Choroid plexus epithelial cell (primary cell): ENCODE results near the gene LMF1.

Source experiments
- DNase-seq: peaks from one replicate; pipeline ENCODE4 v3.0.0-alpha.2; 2010; ENCODE audit warnings: low read depth
- H3K4me3 ChIP-seq: 2 replicates; pipeline ENCODE4 v1.5.1; 2011; ENCODE audit warnings: low read depth, mild to moderate bottlenecking, control low read depth, low read length, moderate library complexity
- TF ChIP-seq, protein P1 (sequence below): conservative IDR thresholded peaks from 2 replicates; pipeline ENCODE4 v1.5.1; 2011; ENCODE audit warnings: low read depth, mild to moderate bottlenecking, control low read depth, inconsistent platforms, low read length, moderate library complexity

Gene LMF1

DNA sequence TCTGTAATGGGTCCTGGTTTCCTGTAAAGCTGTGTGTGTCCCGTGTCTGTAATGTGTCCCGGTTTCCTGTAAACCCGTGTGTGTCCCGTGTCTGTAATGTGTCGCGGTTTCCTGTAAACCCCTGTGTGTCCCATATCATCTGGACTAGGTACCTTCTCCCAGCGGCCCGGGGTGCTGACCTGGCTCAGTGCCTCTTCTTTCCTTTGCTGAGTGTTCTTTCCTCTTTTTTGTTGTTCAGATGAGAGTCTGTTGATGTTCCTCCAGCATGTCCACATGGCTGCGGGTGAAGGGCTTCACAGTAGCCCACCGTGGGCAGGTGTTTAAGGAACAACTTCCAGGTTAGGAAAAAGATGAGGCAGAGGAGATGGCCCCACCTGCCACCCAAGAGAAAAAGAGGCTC, 123.6 kb downstream of the LMF1 start:
- TF ChIP-seq, protein P1, sequence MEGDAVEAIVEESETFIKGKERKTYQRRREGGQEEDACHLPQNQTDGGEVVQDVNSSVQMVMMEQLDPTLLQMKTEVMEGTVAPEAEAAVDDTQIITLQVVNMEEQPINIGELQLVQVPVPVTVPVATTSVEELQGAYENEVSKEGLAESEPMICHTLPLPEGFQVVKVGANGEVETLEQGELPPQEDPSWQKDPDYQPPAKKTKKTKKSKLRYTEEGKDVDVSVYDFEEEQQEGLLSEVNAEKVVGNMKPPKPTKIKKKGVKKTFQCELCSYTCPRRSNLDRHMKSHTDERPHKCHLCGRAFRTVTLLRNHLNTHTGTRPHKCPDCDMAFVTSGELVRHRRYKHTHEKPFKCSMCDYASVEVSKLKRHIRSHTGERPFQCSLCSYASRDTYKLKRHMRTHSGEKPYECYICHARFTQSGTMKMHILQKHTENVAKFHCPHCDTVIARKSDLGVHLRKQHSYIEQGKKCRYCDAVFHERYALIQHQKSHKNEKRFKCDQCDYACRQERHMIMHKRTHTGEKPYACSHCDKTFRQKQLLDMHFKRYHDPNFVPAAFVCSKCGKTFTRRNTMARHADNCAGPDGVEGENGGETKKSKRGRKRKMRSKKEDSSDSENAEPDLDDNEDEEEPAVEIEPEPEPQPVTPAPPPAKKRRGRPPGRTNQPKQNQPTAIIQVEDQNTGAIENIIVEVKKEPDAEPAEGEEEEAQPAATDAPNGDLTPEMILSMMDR, result no peak
- DNase-seq, result no peak
- no peak overlapping the region for H3K4me3 ChIP-seq

DNA sequence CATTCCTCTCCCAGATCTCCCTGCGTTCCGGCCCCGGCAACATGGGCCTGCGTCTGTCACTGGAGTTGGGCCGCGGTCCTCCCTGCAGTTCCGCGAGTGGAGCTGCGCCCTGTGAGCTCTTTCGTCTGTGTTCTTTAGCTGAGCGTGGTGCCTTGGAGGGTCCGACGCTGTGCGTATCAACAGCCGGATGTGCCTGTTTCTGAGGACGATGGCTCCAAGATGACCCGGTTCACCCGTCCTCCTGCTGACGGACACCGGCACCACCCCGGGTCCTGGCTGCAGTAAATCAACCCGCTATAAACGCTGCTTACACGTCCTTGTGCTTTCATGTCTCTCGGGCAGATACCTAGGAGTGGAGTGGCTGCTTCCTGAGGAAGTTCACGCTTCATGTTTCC, 125.4 kb downstream of the LMF1 start:
- TF ChIP-seq, protein P1, result no peak
- no peak overlapping the region for H3K4me3 ChIP-seq
- no peak for DNase-seq

DNA sequence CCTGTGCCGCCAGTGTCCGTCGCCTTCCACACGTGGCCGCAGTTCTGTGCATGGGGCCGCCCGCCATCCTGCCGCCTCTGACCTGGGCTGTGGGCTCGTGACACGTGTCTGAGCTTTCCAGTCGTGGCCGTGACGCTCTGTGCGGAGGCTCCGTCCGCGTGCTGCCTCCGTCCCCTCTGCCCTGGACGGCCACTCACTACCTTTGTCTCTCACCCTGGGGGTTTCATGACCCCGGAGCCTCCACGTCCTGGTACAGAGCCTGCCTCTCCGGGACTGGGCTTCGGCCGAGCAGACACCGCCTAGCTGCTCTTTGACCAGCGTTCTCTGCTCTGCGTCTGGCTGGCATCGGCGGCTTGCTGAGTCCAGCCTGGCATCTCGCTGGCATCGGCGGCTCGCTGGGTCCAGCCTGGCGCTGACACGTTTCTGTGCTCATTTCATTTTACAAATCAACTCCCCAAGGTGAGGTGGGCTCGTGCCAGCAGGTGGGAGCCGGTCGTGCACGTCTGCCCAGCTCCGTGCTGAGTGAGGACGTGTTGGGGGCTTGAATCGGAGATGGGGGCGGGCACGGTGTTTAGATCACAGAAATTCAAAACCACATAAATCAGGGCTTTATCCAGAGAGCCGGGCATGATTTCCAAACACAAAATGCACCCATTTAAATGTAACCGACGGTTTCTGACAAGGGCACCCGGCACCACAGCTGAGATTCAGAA, 126.0 kb downstream of the LMF1 start:
- TF ChIP-seq, protein P1, result no peak
- DNase-seq, result no peak

DNA sequence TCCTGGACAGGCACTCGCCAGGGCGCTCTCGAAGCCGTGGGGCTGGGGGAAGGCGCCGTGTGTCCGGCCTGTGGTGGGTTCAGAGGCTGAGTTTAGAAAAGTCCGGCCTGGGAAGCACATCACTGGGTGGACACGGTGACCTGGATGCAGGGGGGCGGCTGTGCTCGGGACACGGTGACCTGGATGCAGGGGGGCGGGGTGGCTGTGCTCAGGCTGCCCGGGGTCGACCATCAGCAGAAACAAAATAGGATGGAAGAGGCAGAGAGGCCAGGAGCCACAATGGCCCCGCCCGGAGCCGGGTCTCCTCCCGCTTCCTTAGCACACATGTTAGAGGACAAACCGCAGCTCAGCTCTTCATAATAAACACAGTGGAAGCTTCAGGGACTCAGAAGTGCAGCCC, 127.0 kb downstream of the LMF1 start:
- no peak overlapping the region for H3K4me3 ChIP-seq
- DNase-seq, result no peak
- TF ChIP-seq, protein P1, result no peak

More for the DNA sequence above, 126.0 kb downstream of the LMF1 start:
- no peak overlapping the region for H3K4me3 ChIP-seq

DNA sequence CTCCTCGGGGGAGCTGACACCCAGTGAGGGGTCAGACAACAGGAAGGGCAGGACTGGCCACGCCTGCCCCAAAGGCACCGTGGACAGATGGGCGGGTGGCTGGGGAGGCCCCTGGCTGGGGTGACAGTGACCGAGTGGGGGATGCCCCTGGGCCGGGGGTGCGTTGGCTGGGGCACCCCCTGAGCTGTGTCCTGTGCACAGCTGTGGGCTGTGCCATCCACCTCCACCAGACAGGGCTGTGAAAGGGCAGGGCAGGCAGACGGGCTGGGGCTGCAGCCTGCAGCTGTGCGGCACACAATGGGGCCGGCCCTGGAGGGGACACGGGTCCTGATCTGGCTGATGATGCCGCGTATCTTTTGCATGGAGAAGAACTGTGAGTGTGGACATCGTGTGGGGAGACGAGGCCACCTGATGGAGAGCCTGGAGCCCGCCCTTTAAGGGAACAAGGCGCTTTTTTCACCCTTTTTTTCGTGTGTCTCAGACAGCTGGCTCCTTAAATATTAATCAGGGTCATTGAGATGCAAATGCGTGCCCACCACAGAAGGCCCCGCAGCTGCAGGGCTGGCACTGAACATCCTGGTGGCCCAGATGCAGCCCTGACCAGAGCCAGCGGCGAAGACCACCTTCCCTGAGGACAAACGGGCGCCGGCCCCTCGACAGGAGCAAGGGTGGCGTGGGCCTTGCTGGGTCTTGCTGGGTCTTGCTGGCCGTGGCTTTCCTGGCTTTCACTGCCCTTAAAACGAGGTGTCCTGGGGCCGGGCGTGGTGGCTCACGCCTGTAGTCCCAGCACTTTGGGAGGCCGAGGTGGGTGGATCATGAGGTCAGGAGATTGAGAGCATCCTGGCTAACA, 127.8 kb downstream of the LMF1 start:
- TF ChIP-seq, protein P1, result no peak
- DNase-seq, result no peak
- H3K4me3 ChIP-seq, result no peak overlapping the region

DNA sequence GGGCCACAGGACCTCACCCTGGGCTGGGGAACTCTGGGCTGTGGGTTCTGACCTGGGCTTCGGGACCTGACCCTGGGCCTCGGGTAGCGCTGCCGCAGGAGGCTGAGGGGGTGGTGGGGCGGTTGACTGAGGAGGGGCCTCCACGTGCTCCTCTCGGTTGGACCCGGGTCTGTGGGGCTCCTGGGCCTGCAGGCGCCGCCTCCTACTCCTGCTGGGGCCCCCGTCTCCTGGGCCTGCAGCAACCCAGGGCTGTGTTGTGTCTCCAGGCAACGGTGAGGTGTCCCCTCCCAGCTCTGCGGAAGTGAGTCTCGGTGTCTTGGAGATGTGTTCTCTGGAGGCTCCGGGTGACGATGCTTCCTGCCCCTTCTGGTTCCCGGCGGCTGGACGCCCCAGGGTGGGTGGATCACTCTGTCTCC, 128.7 kb downstream of the LMF1 start:
- TF ChIP-seq, protein P1, result no peak
- DNase-seq, result peak; percentile 26
- H3K4me3 ChIP-seq, result no peak overlapping the region
